Fibroblast of lung (primary cell): Measurements from ENCODE around the gene MDFI. TPM values are rescaled to one million over a fixed set of nuclear protein-coding genes. Genes with fewer than 3 reads are reported as not detected.

Experiments used
- DNase-seq, 2 donors: peaks; one replicate each; pipeline versions ENCODE4 v3.0.0 to v3.0.0-alpha.2; 2010; ENCODE audit warnings: low read depth in 2 of 2
- H2AFZ ChIP-seq: 2 replicates; pipeline ENCODE4 v1.5.1; 2012; ENCODE audit warnings: low read length, control low read depth, inconsistent platforms
- H3K27ac ChIP-seq: 2 replicates; pipeline ENCODE4 v1.5.1; 2011; ENCODE audit warnings: low read length, control low read depth; ENCODE audit not compliant: insufficient read depth
- H3K27me3 ChIP-seq: 2 replicates; pipeline ENCODE4 v1.5.1; 2011; ENCODE audit warnings: mild to moderate bottlenecking, low read length; ENCODE audit not compliant: control insufficient read depth, insufficient read depth
- H3K36me3 ChIP-seq: 2 replicates; pipeline ENCODE4 v1.5.1; 2011; ENCODE audit warnings: low read length; ENCODE audit not compliant: control insufficient read depth, insufficient read depth
- H3K4me1 ChIP-seq: 2 replicates; pipeline ENCODE4 v1.5.1; 2011; ENCODE audit warnings: low read length; ENCODE audit not compliant: control insufficient read depth, insufficient read depth; ENCODE audit errors: extremely low read depth
- H3K4me2 ChIP-seq: 2 replicates; pipeline ENCODE4 v1.5.1; 2011; ENCODE audit warnings: low read length, control low read depth; ENCODE audit not compliant: insufficient read depth; ENCODE audit errors: extremely low read depth
- H3K4me3 ChIP-seq, 4 experiments: fragments of 200-600 bp in 1 of 4; sonication (generic) in 1 of 4; replicated peaks in 1 of 4; 2 replicates each; pipeline ENCODE4 v1.5.1; 2011 to 2016; ENCODE audit warnings: low read length in 4 of 4, low read depth in 3 of 4, mild to moderate bottlenecking in 3 of 4, control low read depth in 2 of 4, inconsistent platforms in 1 of 4, mixed read lengths in 1 of 4; ENCODE audit not compliant: insufficient read depth in 1 of 4; ENCODE audit errors: control extremely low read depth in 1 of 4
- H3K79me2 ChIP-seq: 2 replicates; pipeline ENCODE4 v1.5.1; 2012; ENCODE audit warnings: mild to moderate bottlenecking, low read length, inconsistent platforms; ENCODE audit not compliant: control insufficient read depth, insufficient read depth
- H3K9ac ChIP-seq: 2 replicates; pipeline ENCODE4 v1.5.1; 2011; ENCODE audit warnings: mild to moderate bottlenecking, low read length, control low read depth; ENCODE audit not compliant: insufficient read depth
- H3K9me3 ChIP-seq: 2 replicates; pipeline ENCODE4 v1.5.1; 2012; ENCODE audit warnings: low read depth, low read length; ENCODE audit not compliant: control insufficient read depth, insufficient read depth
- H4K20me1 ChIP-seq: 2 replicates; pipeline ENCODE4 v1.5.1; 2011; ENCODE audit warnings: low read length; ENCODE audit not compliant: control insufficient read depth, insufficient read depth; ENCODE audit errors: extremely low read depth
- EZH2 ChIP-seq: IDR thresholded peaks from 2 replicates; pipeline ENCODE4 v1.5.1; 2012; ENCODE audit warnings: low read length, control low read depth, mild to moderate bottlenecking; ENCODE audit errors: missing control alignments
- polyA plus RNA-seq, 2 donors: library from polyadenylated mRNA; depleted of rRNA in 1 of 2; stranded (reverse) in 1 of 2; unstranded in 1 of 2; fragments of >200 nt; gene quantifications; 2 replicates each; pipeline ENCODE4 v1.2.1, GENCODE V29; 2011 to 2012; ENCODE audit warnings: missing spikeins in 1 of 2
- total RNA-seq: library from RNA; depleted of rRNA; stranded (reverse); fragments of >200 nt; gene quantifications from 2 replicates; pipeline ENCODE4 v1.2.1, GENCODE V29; 2014
- TF ChIP-seq, protein P1 (sequence below), 2 donors: IDR thresholded peaks in 1 of 2; conservative IDR thresholded peaks in 1 of 2; 1 replicate in 1 of 2; 2 replicates in 1 of 2; pipeline ENCODE4 v1.5.1; 2011 to 2012; ENCODE audit warnings: low read length in 2 of 2, control low read depth in 1 of 2, inconsistent platforms in 1 of 2, low read depth in 1 of 2, mild to moderate bottlenecking in 1 of 2

The MDFI gene
- total and polyA plus RNA-seq, 2 donors (not counting 1 experiment from before 2014, with no cell fraction given) = 0.17 TPM; not detected in 1

DNA sequence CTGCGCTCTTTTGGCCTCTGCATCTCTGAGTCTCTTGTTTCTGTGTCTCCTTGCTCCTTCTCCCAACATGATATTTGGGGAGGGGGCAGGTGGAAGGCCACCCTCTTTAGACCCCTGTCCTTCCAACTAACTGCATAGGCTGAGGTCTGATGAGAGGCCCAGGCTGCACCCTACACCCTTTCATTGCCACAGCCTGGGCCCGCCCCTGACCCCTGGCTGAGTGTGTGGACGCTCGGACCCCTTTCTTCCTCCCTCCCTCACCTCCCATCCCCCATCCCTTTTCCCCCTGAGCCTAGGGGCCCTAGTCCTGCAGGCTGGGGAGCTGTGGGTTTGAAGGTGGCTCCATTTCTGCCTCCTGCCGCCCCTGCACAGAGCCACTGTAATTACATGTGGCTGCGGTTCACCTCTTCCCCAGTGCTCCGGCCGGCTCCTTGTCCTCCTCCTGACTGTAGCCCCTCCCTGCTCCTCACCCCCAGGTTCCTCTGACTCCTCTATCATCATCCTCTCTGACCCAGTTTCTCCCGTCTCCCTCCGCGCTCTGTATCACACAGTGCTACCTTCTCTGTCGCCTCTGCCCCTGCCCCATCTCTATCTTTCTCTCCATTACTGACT, 6.8 kb downstream of the MDFI start:
- Histone ChIP-seq H3K9me3 (no peaks in the 10 kb centered on the region), H3K79me2 (no peaks in the 10 kb centered on the region), H3K4me3 (no peak overlapping the region), H3K27me3 (peaks cover 22% of the 10 kb centered on the region), H3K36me3 (no peaks in the 10 kb centered on the region), H3K4me1 (no peaks in the 10 kb centered on the region), H3K9ac (no peak overlapping the region), H3K4me2 (no peak overlapping the region), H4K20me1 (no peaks in the 10 kb centered on the region), H3K27ac (no peak overlapping the region), H2AFZ (no peak overlapping the region)
- DNase-seq = no peak
- TF ChIP-seq, protein P1, sequence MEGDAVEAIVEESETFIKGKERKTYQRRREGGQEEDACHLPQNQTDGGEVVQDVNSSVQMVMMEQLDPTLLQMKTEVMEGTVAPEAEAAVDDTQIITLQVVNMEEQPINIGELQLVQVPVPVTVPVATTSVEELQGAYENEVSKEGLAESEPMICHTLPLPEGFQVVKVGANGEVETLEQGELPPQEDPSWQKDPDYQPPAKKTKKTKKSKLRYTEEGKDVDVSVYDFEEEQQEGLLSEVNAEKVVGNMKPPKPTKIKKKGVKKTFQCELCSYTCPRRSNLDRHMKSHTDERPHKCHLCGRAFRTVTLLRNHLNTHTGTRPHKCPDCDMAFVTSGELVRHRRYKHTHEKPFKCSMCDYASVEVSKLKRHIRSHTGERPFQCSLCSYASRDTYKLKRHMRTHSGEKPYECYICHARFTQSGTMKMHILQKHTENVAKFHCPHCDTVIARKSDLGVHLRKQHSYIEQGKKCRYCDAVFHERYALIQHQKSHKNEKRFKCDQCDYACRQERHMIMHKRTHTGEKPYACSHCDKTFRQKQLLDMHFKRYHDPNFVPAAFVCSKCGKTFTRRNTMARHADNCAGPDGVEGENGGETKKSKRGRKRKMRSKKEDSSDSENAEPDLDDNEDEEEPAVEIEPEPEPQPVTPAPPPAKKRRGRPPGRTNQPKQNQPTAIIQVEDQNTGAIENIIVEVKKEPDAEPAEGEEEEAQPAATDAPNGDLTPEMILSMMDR (conservative IDR thresholded peaks at IDR 0.05 in 1 of 2, IDR thresholded peaks at IDR 0.05 in 1 of 2; ENCODE audit: low read depth in 1 of 2, low read length in 2 of 2) = no peak
- TF ChIP-seq EZH2 = no peak

DNA sequence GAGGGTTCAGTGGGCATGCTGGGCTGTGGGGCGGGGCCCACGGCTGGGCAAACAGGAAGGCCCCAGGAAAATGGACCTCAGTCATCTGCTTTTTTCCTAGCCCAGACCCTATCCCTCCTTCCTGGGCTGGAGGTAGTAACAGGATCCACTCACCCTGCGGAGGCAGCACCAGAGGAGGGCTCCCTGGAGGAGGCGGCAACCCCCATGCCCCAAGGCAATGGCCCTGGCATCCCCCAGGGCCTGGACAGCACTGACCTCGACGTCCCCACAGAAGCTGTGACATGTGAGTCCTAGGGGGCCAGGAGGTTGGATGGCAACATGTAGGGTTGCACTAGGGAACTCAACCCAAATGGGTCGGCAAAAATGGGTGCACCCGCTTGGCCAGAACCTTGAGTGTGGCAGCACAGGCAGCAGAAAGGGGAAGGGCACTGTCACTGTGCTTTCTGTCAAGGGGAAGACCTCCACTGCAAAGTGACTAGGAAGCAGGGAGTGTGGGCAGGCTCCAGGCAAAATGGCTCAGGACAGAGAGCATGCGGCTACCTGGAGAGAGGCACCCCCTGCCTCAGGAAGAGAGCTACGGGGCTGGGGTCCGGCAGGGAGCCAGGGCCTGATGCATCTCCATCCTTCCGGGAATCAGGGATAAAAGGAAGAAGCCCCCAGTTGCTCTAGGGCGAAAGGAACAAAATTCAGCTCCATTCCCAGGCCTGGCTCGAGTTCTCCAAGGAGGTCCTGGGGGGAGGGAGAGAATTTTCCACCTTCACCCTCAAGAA, 7.9 kb downstream of the MDFI start:
- no peaks in the 10 kb centered on the region for H3K9me3 ChIP-seq
- DNase-seq = no peak
- no peak overlapping the region for H3K27ac ChIP-seq
- no peak overlapping the region for H3K4me2 ChIP-seq
- H3K27me3 ChIP-seq = peaks cover 12% of the 10 kb centered on the region
- TF ChIP-seq EZH2 = no peak
- TF ChIP-seq, protein P1 (conservative IDR thresholded peaks at IDR 0.05 in 1 of 2, IDR thresholded peaks at IDR 0.05 in 1 of 2; ENCODE audit: low read depth in 1 of 2, low read length in 2 of 2) = no peak
- no peak overlapping the region for H3K4me3 ChIP-seq
- no peak overlapping the region for H2AFZ ChIP-seq
- H3K4me1 ChIP-seq = no peaks in the 10 kb centered on the region
- H3K9ac ChIP-seq = no peak overlapping the region
- H3K36me3 ChIP-seq = no peaks in the 10 kb centered on the region
- H3K79me2 ChIP-seq = no peaks in the 10 kb centered on the region
- H4K20me1 ChIP-seq = no peaks in the 10 kb centered on the region

DNA sequence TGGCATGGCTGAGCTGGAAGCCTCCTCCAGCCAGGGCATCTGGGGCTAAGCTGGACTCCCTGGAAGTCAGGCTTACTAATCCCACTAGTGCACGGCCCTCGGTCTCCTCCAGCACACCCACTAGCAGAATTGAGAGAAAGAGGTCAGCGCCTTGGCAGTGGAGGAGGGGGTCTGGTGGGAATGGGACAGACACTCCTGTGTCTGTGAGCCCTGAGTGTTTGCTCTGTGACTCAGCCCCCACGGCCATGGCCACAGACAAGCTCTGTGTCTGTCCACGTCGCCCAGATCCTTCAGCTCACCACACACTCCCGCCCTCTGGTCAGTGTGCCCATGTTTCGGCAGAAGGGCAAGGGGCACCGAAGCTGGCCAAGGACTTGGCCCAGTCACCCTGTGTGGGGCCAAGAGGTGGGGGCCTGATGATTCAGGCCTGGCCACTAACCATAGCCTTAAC, 8.8 kb downstream of the MDFI start:
- Histone ChIP-seq H3K4me2 (no peak overlapping the region), H3K4me3 (no peak overlapping the region), H2AFZ (no peak overlapping the region), H3K36me3 (no peaks in the 10 kb centered on the region), H3K79me2 (no peaks in the 10 kb centered on the region), H3K9ac (no peak overlapping the region), H3K27ac (no peak overlapping the region), H3K4me1 (no peaks in the 10 kb centered on the region), H3K27me3 (peaks cover 7% of the 10 kb centered on the region), H4K20me1 (no peaks in the 10 kb centered on the region), H3K9me3 (no peaks in the 10 kb centered on the region)
- TF ChIP-seq, protein P1 (conservative IDR thresholded peaks at IDR 0.05 in 1 of 2, IDR thresholded peaks at IDR 0.05 in 1 of 2; ENCODE audit: low read depth in 1 of 2, low read length in 2 of 2) = no peak
- no peak for TF ChIP-seq EZH2
- DNase-seq = peak; percentile 29 to 65
